HepG2 (cell line): ENCODE results near the gene BAIAP2L2. TPM values are rescaled to one million over a fixed set of nuclear protein-coding genes. Genes with fewer than 3 reads are reported as not detected.

ENCODE experiments used
- ATAC-seq: fragments of 200-7000 bp; cut with Tn5 transposase; 3 replicates; pipeline ENCODE4 v1.9.1; 2020; ENCODE audit warnings: mild to moderate bottlenecking, moderate library complexity
- BruUV-seq: library from RNA; stranded (reverse); fragments of 400-500 nt; replicated peaks from 2 replicates; lab custom pipeline; 2021; lab: Mats Ljungman, UMichigan
- CTCF ChIA-PET: fragments of 300-600 bp; formaldehyde crosslinking; extraction: SDS; loops from one replicate; lab custom pipeline; 2021; ENCODE audit warnings: low total read pairs, inconsistent platforms, low intra/inter-chr PET ratio; lab: Yijun Ruan, JAX
- POLR2A ChIA-PET: fragments of 350-600 bp; sonication (Branson Sonifier 250); formaldehyde crosslinking; loops from one replicate; lab custom pipeline; 2020; ENCODE audit warnings: antibody characterized with exemption, inconsistent platforms; lab: Yijun Ruan, JAX
- DNase-seq: peaks from one replicate; pipeline ENCODE4 v3.0.0-alpha.2; 2015; ENCODE audit warnings: low spot score
- FAIRE-seq: peaks from 3 replicates; lab custom pipeline; 2011; peaks lifted over from hg19 to GRCh38; lab: Jason Lieb, UNC
- H2AFZ ChIP-seq: one replicate; pipeline ENCODE4 v1.6.1; 2011; ENCODE audit warnings: low read length, inconsistent platforms
- H3K27ac ChIP-seq: fragments of 300-600 bp; 3 replicates; pipeline ENCODE4 v1.8.0; 2011; ENCODE audit warnings: mixed run types, mild to moderate bottlenecking, mixed read lengths, low read length, inconsistent platforms; ENCODE audit not compliant: insufficient read depth; ENCODE audit errors: extremely low read length
- H3K27me3 ChIP-seq, 2 experiments: fragments of 200-600 bp in 1 of 2; 2 replicates in 1 of 2; 3 replicates in 1 of 2; pipeline versions ENCODE4 v1.6.0 to v1.8.0; 2011; ENCODE audit warnings: low read length in 2 of 2, mild to moderate bottlenecking in 2 of 2, moderate library complexity in 2 of 2, inconsistent platforms in 1 of 2; ENCODE audit not compliant: insufficient read depth in 2 of 2, control insufficient read depth in 1 of 2
- H3K36me3 ChIP-seq, 2 experiments: fragments of 200-600 bp in 1 of 2; replicated peaks in 1 of 2; 2 replicates in 1 of 2; 3 replicates in 1 of 2; pipeline versions ENCODE4 v1.5.1 to v1.8.0; 2011; ENCODE audit warnings: low read length in 2 of 2, inconsistent platforms in 1 of 2; ENCODE audit not compliant: insufficient read depth in 2 of 2, control insufficient read depth in 1 of 2
- H3K4me1 ChIP-seq: 2 replicates; pipeline ENCODE4 v1.5.1; 2012; ENCODE audit warnings: low read length, inconsistent platforms; ENCODE audit not compliant: insufficient read depth
- H3K4me2 ChIP-seq: 2 replicates; pipeline ENCODE4 v1.6.0; 2011; ENCODE audit warnings: low read depth, low read length, inconsistent platforms
- H3K4me3 ChIP-seq, 3 experiments: fragments of 200-600 bp in 1 of 3; sonication (generic), shearing (Covaris generic) in 1 of 3; replicated peaks in 1 of 3; 2 replicates each; pipeline ENCODE4 v1.5.1; 2011 to 2016; ENCODE audit warnings: low read length in 3 of 3, inconsistent platforms in 2 of 3, low read depth in 2 of 3, mild to moderate bottlenecking in 2 of 3, control low read depth in 1 of 3, mixed read lengths in 1 of 3; ENCODE audit not compliant: insufficient read depth in 1 of 3
- H3K79me2 ChIP-seq: one replicate; pipeline ENCODE4 v1.6.1; 2011; ENCODE audit warnings: low read length, inconsistent platforms; ENCODE audit not compliant: insufficient read depth
- H3K9ac ChIP-seq: 2 replicates; pipeline ENCODE4 v1.6.0; 2011; ENCODE audit warnings: mild to moderate bottlenecking, low read depth, low read length, inconsistent platforms; ENCODE audit not compliant: insufficient read depth
- H3K9me3 ChIP-seq: 2 replicates; pipeline ENCODE4 v1.5.1; 2012; ENCODE audit warnings: mild to moderate bottlenecking, low read length
- H4K20me1 ChIP-seq: 2 replicates; pipeline ENCODE4 v1.6.0; 2011; ENCODE audit warnings: inconsistent platforms, mild to moderate bottlenecking, low read length, moderate library complexity; ENCODE audit not compliant: insufficient read depth
- ELF1 ChIP-seq: sonication (generic); formaldehyde crosslinking; IDR thresholded peaks from 2 replicates; pipeline ENCODE4 v1.4.0; 2020; ENCODE audit warnings: missing genetic modification reagents
- FOXC1 ChIP-seq: sonication (generic); formaldehyde crosslinking; IDR thresholded peaks from 2 replicates; pipeline ENCODE4 v1.8.0; 2022; ENCODE audit warnings: mild to moderate bottlenecking, missing genetic modification reagents, borderline replicate concordance
- GFI1 ChIP-seq: sonication (generic); formaldehyde crosslinking; IDR thresholded peaks from 2 replicates; pipeline ENCODE4 v1.5.0; 2020; ENCODE audit warnings: missing genetic modification reagents, mild to moderate bottlenecking, borderline replicate concordance
- KDM3A ChIP-seq: IDR thresholded peaks from 2 replicates; pipeline ENCODE4 v1.6.1; 2018; ENCODE audit warnings: low read depth, missing compliant biosample characterization
- PITX1 ChIP-seq: sonication (generic); formaldehyde crosslinking; IDR thresholded peaks from 2 replicates; pipeline ENCODE4 v1.5.1; 2020; ENCODE audit warnings: mild to moderate bottlenecking, missing genetic modification reagents
- POGZ ChIP-seq: sonication (generic); formaldehyde crosslinking; IDR thresholded peaks from 2 replicates; pipeline ENCODE4 v1.4.0; 2020; ENCODE audit warnings: mild to moderate bottlenecking, missing genetic modification reagents
- POLR2AphosphoS2 ChIP-seq: IDR thresholded peaks from 2 replicates; pipeline ENCODE4 v1.6.1; 2011; ENCODE audit warnings: low read depth, low read length, improper control_type of control experiment
- PRMT3 ChIP-seq: sonication (generic); formaldehyde crosslinking; IDR thresholded peaks from 2 replicates; pipeline ENCODE4 v1.8.1; 2022; ENCODE audit warnings: low read depth, mild to moderate bottlenecking, moderate library complexity, missing genetic modification reagents, borderline replicate concordance
- RBM39 ChIP-seq: fragments of 200-400 bp; formaldehyde crosslinking; IDR thresholded peaks from one replicate; pipeline ENCODE4 v1.6.1; 2018; ENCODE audit warnings: antibody characterized with exemption, mild to moderate bottlenecking, low read depth, low read length; ENCODE audit not compliant: poor library complexity, severe bottlenecking
- ZBTB20 ChIP-seq: sonication (generic); formaldehyde crosslinking; IDR thresholded peaks from 2 replicates; pipeline ENCODE4 v1.8.1; 2023; ENCODE audit warnings: missing genetic modification reagents, low read depth, mild to moderate bottlenecking, borderline replicate concordance
- ZBTB3 ChIP-seq: sonication (generic); formaldehyde crosslinking; IDR thresholded peaks from 2 replicates; pipeline ENCODE4 v1.4.0; 2020; ENCODE audit warnings: low read depth, mild to moderate bottlenecking, moderate library complexity, missing genetic modification reagents, borderline replicate concordance
- ZMYM3 ChIP-seq: sonication (generic); formaldehyde crosslinking; IDR thresholded peaks from 2 replicates; pipeline ENCODE4 v1.5.1; 2020; ENCODE audit warnings: mild to moderate bottlenecking, missing genetic modification reagents
- ZNF24 ChIP-seq: fragments of 450-650 bp; IDR thresholded peaks from 2 replicates; pipeline ENCODE4 v1.6.1; 2017; ENCODE audit warnings: antibody characterized with exemption, mild to moderate bottlenecking
- ZNF615 ChIP-seq: sonication (generic); formaldehyde crosslinking; IDR thresholded peaks from 2 replicates; pipeline ENCODE4 v1.5.0; 2020; ENCODE audit warnings: mild to moderate bottlenecking, missing genetic modification reagents, borderline replicate concordance
- ZNF720 ChIP-seq: sonication (generic); formaldehyde crosslinking; IDR thresholded peaks from 2 replicates; pipeline ENCODE4 v1.4.0; 2020; ENCODE audit warnings: missing genetic modification reagents
- ZSCAN5A ChIP-seq: sonication (generic); formaldehyde crosslinking; IDR thresholded peaks from 2 replicates; pipeline ENCODE4 v1.8.0; 2022; ENCODE audit warnings: mild to moderate bottlenecking, missing genetic modification reagents, borderline replicate concordance
- WGBS: methylation state at CpG from one replicate; pipeline ENCODE4 v1.1.6; 2017; ENCODE audit warnings: low lambda C conversion rate; 5-methylcytosine and 5-hydroxymethylcytosine counted together
- in situ Hi-C: cut with HindIII; loops from 2 replicates; pipeline ENCODE4 v1.10.0; 2017; ENCODE audit warnings: low pct_unique_long_range_greater_than_20kb; ENCODE audit not compliant: extremely low pct_ligation_motif_present
- intact Hi-C: fragments of 100-400 bp; cut with micrococcal nuclease; formaldehyde crosslinking; loops from one replicate; pipeline ENCODE4 v1.10.0; 2022; ENCODE audit not compliant: unreplicated experiment
- polyA plus RNA-seq, 8 experiments: library from polyadenylated mRNA; depleted of rRNA in 3 of 8; stranded (reverse) in 7 of 8; unstranded in 1 of 8; fragments of >200 nt; fragmentation: Illumina TruSeq in 4 of 8; extraction: Trizol in 4 of 8; gene quantifications; 2 replicates each; pipeline versions ENCODE4 v1.2.1 to v1.2.3, GENCODE V29; 2011 to 2016; ENCODE audit warnings: low read depth in 4 of 8, missing spikeins in 1 of 8, mixed read lengths in 1 of 8; ENCODE audit not compliant: insufficient read depth in 1 of 8
- total RNA-seq, 5 experiments: library from RNA; depleted of rRNA; stranded (reverse); fragments of >200 nt; fragmentation: Illumina TruSeq; extraction: Trizol; gene quantifications; 2 replicates each; pipeline ENCODE4 v1.2.3, GENCODE V29; 2016; ENCODE audit warnings: low read depth in 1 of 5
- TF ChIP-seq, protein P1 (sequence below): sonication (generic); formaldehyde crosslinking; IDR thresholded peaks from 2 replicates; pipeline ENCODE4 v1.4.0; 2020; ENCODE audit warnings: missing genetic modification reagents

BAIAP2L2 gene
- total and polyA plus RNA-seq, 2 of the 13 experiments (the other 11 are each of a cell fraction or from before 2014, with no cell fraction given) = 4.4 to 7.5 TPM

- no peak for TF ChIP-seq ZBTB3 (CRISPR knock-in tag)
- no peak for TF ChIP-seq PRMT3 (CRISPR knock-in tag)
- TF ChIP-seq, protein P1, sequence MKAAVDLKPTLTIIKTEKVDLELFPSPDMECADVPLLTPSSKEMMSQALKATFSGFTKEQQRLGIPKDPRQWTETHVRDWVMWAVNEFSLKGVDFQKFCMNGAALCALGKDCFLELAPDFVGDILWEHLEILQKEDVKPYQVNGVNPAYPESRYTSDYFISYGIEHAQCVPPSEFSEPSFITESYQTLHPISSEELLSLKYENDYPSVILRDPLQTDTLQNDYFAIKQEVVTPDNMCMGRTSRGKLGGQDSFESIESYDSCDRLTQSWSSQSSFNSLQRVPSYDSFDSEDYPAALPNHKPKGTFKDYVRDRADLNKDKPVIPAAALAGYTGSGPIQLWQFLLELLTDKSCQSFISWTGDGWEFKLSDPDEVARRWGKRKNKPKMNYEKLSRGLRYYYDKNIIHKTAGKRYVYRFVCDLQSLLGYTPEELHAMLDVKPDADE (CRISPR knock-in tag) = no peak
- no peak for TF ChIP-seq ZSCAN5A (CRISPR knock-in tag)
- no peak for TF ChIP-seq ZNF720 (CRISPR knock-in tag)
- TF ChIP-seq RBM39 = no peak
Measured at GRCh38 chr22:38062791-38063190, 47.7 kb downstream of the BAIAP2L2 start (continued).

GRCh38 chr22:38056969-38057891, 53.3 kb downstream of the BAIAP2L2 start, which contains the start of gene PICK1:
Gene PICK1 (plus strand): TSS chr22:38057404. CDS start chr22:38057810, 406 bp downstream.
- peaks cover 2 to 13% of the 10 kb centered on the region in 2 experiments; a peak in 4 of 5 replicates for H3K36me3 ChIP-seq
- no peaks in the 10 kb centered on the region for H3K9me3 ChIP-seq
- ATAC-seq = peak; percentile 85
- ChIA-PET POLR2A (interaction anchor here (0.6 to 0.8 kb wide), 3 partner anchors 23 to 209 kb away, joined by 3 to 4 read pairs (median 4); no protein-coding TSS in a partner anchor), CTCF (no interaction called here)
- H3K9ac ChIP-seq = peak within 1 kb of the TSS; percentile 71
- intact Hi-C loops (loop anchor here (10.0 kb wide), 1 partner anchor 208 kb away; no protein-coding TSS in a partner anchor), in situ Hi-C loops (loop anchor here (10.0 kb wide), 2 partner anchors 298 to 458 kb away; no protein-coding TSS in a partner anchor)
- peak within 1 kb of the TSS; percentile 22 for H2AFZ ChIP-seq
- H3K79me2 ChIP-seq = no peaks in the 10 kb centered on the region
- peak within 1 kb of the TSS; percentile 60 to 79 (median 64) for H3K4me3 ChIP-seq
- H3K4me2 ChIP-seq = peak within 1 kb of the TSS; percentile 95
- peak; percentile 93 for DNase-seq
- H4K20me1 ChIP-seq = no peaks in the 10 kb centered on the region
- peak within 1 kb of the TSS; percentile 71 for H3K27ac ChIP-seq
- peak; percentile 89 for FAIRE-seq
- no peaks in the 10 kb centered on the region for H3K27me3 ChIP-seq
- TSS peak; percentile 79 for BruUV-seq
- peaks cover 26% of the 10 kb centered on the region for H3K4me1 ChIP-seq
- WGBS = under 1% methylated on average over 23 of the region's 47 CpGs
- TF ChIP-seq POLR2AphosphoS2 (no peak), ZMYM3 (peak; percentile 29; the same call in 1 of the 2 replicates), KDM3A (0 out of 2 replicates have a peak, but pooled peaks have one; percentile 33), ZNF615 (CRISPR knock-in tag) (no peak), GFI1 (peak; percentile 38; the same call in 1 of the 2 replicates), POGZ (peak; percentile 76), PITX1 (CRISPR knock-in tag) (peak; percentile 67), ZBTB20 (CRISPR knock-in tag) (peak; percentile 54; the same call in 1 of the 2 replicates), ZNF24 (no peak), FOXC1 (CRISPR knock-in tag) (peak; percentile 30; the same call in 1 of the 2 replicates), ELF1 (peak; percentile 96)
